PC-9 (cell line): ENCODE results near the gene COL20A1.

Experiments
- CTCF ChIP-seq: fragments of 200-600 bp; sonication (generic); conservative IDR thresholded peaks from 2 replicates; pipeline ENCODE4 v1.6.1; 2017; ENCODE audit warnings: mixed run types, antibody characterized with exemption, mild to moderate bottlenecking, moderate library complexity
- EZH2 ChIP-seq: fragments of 200-600 bp; sonication (generic); IDR thresholded peaks from 2 replicates; pipeline ENCODE4 v1.8.0; 2017; ENCODE audit warnings: antibody characterized with exemption, low read depth

GRCh38 chr20:63377256-63377941 lies 84.4 kb downstream of the COL20A1 start:
- TF ChIP-seq EZH2: no peak
- TF ChIP-seq CTCF: no peak
